ENCODE measurements around the gene ARSI. TPM values are rescaled to one million over a fixed set of nuclear protein-coding genes. Genes with fewer than 3 reads are reported as not detected.

ARSI gene
- total RNA-seq, 4 donors from 2014 or later, result 0.17 to 1.5 (median 0.43) TPM

- no peak for TF ChIP-seq CTCF (IDR thresholded peaks at IDR 0.05; ENCODE audit: low read depth)
Observed at GRCh38 chr5:150297236-150297890, 5.3 kb downstream of the ARSI start.

GRCh38 chr5:150296496-150296895 is 6.2 kb downstream of the ARSI start:
- no peak for TF ChIP-seq CTCF (IDR thresholded peaks at IDR 0.05; ENCODE audit: low read depth)

- TF ChIP-seq CTCF (IDR thresholded peaks at IDR 0.05; ENCODE audit: low read depth), result no peak
Observed at GRCh38 chr5:150295741-150296486, 6.8 kb downstream of the ARSI start.

- no peak for TF ChIP-seq CTCF (IDR thresholded peaks at IDR 0.05; ENCODE audit: low read depth)
Observed at GRCh38 chr5:150295172-150295634, 7.5 kb downstream of the ARSI start.

- no peak for TF ChIP-seq CTCF (IDR thresholded peaks at IDR 0.05; ENCODE audit: low read depth)
Observed at GRCh38 chr5:150294551-150295071, 8.1 kb downstream of the ARSI start.

- no peak for TF ChIP-seq CTCF (IDR thresholded peaks at IDR 0.05; ENCODE audit: low read depth)
Observed at GRCh38 chr5:150293091-150293941, 9.4 kb downstream of the ARSI start.
